Daoy (cell line): ENCODE measurements around the gene BRMS1L. TPM values are rescaled to one million over a fixed set of nuclear protein-coding genes. Genes with fewer than 3 reads are reported as not detected.

Source experiments
- total RNA-seq: library from RNA; depleted of rRNA; stranded (reverse); fragments of >200 nt; shearing (Covaris generic); gene quantifications from 2 replicates; pipeline ENCODE4 v1.2.3, GENCODE V29; 2014; rRNA removed

The BRMS1L gene
- total RNA-seq, 1 experiment from 2014 or later = 9.9 TPM

Other genes with a start within 250 kb of the BRMS1L start
- 12.9 and 13.9 TPM in 2 replicates for gene RALGAPA1, start 17.0 kb upstream of the BRMS1L start, total RNA-seq